ENCODE data around the gene PLAGL2. TPM values are rescaled to one million over a fixed set of nuclear protein-coding genes. Genes with fewer than 3 reads are reported as not detected.
"Not testable (repeated sequence)": the region's sequence is repeated elsewhere in the genome, so short reads cannot be mapped to it uniquely, and the experiment has no call there.

PLAGL2 gene
- total and polyA plus RNA-seq, 2 donors from 2014 or later: 3.8 to 9.2 TPM

DNA sequence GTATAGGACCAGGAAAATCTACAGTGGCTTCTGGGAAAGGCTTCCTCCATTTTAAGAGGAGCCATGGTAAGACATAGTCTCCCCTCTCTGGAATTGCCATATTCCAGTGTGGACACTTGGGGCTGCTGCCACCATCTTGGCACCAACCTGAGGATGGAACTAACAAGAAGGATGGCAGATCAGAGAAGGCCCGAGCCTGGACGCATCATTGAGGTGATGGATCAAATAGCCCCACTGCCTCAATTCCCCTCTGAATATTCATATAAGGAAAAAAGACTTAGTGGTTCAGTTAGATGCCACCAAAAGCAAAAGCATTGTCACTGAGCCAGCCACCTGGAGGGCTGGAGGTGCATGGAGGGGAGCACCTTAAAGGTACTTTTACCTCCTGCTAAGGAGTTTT lies 25.9 kb downstream of the PLAGL2 start:
- Histone ChIP-seq H3K27me3 (ENCODE audit: control insufficient read depth, insufficient read depth, low read length) (no peaks in the 10 kb centered on the region), H3K4me1 (ENCODE audit: control insufficient read depth in 2 of 3, insufficient read depth in 2 of 3, low read depth in 1 of 3, low read length in 3 of 3) (peaks cover 0 to 25% (median 12%) of the 10 kb centered on the region in 3 donors), H3K4me3 (ENCODE audit: low read length in 3 of 3) (no peak overlapping the region), H3K9ac (ENCODE audit: low read length in 3 of 3) (no peak overlapping the region), H3K36me3 (ENCODE audit: control insufficient read depth in 2 of 3, insufficient read depth in 3 of 3, low read length in 3 of 3) (no peaks in the 10 kb centered on the region), H3K9me3 (ENCODE audit: control insufficient read depth in 2 of 3, insufficient read depth in 1 of 3, low read length in 3 of 3) (no peaks in the 10 kb centered on the region), H3K27ac (ENCODE audit: low read depth in 2 of 2, low read length in 2 of 2) (peak overlapping the region; percentile 45 to 49)
- FAIRE-seq (no peak), DNase-seq (no peak)
- intact Hi-C loops (cut with DNase I): no loop called here
- no peak for TF ChIP-seq CTCF (IDR thresholded peaks at IDR 0.05; ENCODE audit: borderline replicate concordance, extremely low read depth, insufficient read depth)

- Histone ChIP-seq H3K9me3 (ENCODE audit: control insufficient read depth in 2 of 3, insufficient read depth in 1 of 3, low read length in 3 of 3) (no peaks in the 10 kb centered on the region), H3K27ac (ENCODE audit: low read depth in 2 of 2, low read length in 2 of 2) (no peak overlapping the region), H3K36me3 (ENCODE audit: control insufficient read depth in 2 of 3, insufficient read depth in 3 of 3, low read length in 3 of 3) (no peaks in the 10 kb centered on the region), H3K4me3 (ENCODE audit: low read length in 3 of 3) (no peak overlapping the region), H3K4me1 (ENCODE audit: control insufficient read depth in 2 of 3, insufficient read depth in 2 of 3, low read depth in 1 of 3, low read length in 3 of 3) (peaks cover 0 to 21% (median 12%) of the 10 kb centered on the region in 3 donors), H3K27me3 (ENCODE audit: control insufficient read depth, insufficient read depth, low read length) (no peaks in the 10 kb centered on the region), H3K9ac (ENCODE audit: low read length in 3 of 3) (no peak overlapping the region)
- intact Hi-C loops (cut with DNase I): no loop called here
- no peak for FAIRE-seq
- no peak for DNase-seq
- TF ChIP-seq CTCF (IDR thresholded peaks at IDR 0.05; ENCODE audit: borderline replicate concordance, extremely low read depth, insufficient read depth): no peak
These were observed 27.6 kb downstream of the PLAGL2 start for GRCh38 chr20:32179934-32180333.

DNA sequence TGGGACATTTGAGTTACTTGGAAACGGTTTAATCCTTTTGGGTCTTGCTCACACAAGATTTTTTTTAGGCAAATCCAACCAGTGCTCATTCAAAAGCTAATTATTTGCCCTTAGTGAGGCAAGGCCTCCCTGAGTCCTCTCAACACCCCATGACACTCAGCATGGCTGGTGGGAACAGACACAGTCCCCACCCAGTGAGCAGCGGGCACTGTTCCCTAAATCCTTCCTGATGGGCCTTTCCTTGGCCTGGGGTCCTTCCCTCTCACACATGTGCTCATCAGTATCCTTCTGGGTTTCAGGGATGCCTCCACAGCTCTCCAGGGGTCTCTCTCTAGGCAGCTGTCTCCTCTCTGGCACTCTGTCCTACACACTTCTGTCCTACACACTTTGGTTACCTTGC lies 28.0 kb downstream of the PLAGL2 start:
- no peaks in the 10 kb centered on the region for H3K27me3 ChIP-seq (ENCODE audit: control insufficient read depth, insufficient read depth, low read length)
- DNase-seq (no peak), FAIRE-seq (no peak)
- H3K4me3 ChIP-seq (ENCODE audit: low read length in 3 of 3): no peak overlapping the region
- intact Hi-C loops (cut with DNase I): no loop called here
- H3K9me3 ChIP-seq (ENCODE audit: control insufficient read depth in 2 of 3, insufficient read depth in 1 of 3, low read length in 3 of 3): no peaks in the 10 kb centered on the region
- no peak overlapping the region for H3K9ac ChIP-seq (ENCODE audit: low read length in 3 of 3)
- H3K36me3 ChIP-seq (ENCODE audit: control insufficient read depth in 2 of 3, insufficient read depth in 3 of 3, low read length in 3 of 3): no peaks in the 10 kb centered on the region
- no peak overlapping the region for H3K27ac ChIP-seq (ENCODE audit: low read depth in 2 of 2, low read length in 2 of 2)
- peaks cover 0 to 18% (median 12%) of the 10 kb centered on the region in 3 donors for H3K4me1 ChIP-seq (ENCODE audit: control insufficient read depth in 2 of 3, insufficient read depth in 2 of 3, low read depth in 1 of 3, low read length in 3 of 3)
- TF ChIP-seq CTCF (IDR thresholded peaks at IDR 0.05; ENCODE audit: borderline replicate concordance, extremely low read depth, insufficient read depth): no peak

DNA sequence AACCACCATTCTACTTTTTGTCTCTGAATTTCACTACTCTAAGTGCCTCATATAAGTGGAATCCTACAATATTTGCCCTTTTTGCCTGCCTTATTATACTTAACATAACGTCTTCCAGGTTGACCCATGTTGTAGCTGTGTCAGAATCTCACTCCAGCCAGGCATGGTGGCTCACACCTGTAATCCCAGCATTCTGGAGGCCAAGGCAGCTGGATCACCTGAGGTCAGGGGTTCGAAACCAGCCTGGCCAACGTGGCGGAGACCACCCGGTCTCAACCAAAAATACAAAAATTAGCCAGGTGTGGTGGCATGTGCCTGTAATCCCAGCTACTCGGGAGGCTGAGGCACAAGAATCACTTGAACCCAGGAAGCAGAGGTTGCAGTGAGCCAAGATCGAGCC lies 29.8 kb downstream of the PLAGL2 start:
- FAIRE-seq; H3K27ac ChIP-seq (ENCODE audit: low read depth in 2 of 2, low read length in 2 of 2); H3K27me3 ChIP-seq (ENCODE audit: control insufficient read depth, insufficient read depth, low read length); H3K9ac ChIP-seq (ENCODE audit: low read length in 3 of 3); DNase-seq; H3K36me3 ChIP-seq (ENCODE audit: control insufficient read depth in 2 of 3, insufficient read depth in 3 of 3, low read length in 3 of 3); H3K4me3 ChIP-seq (ENCODE audit: low read length in 3 of 3); intact Hi-C loops (cut with DNase I); H3K9me3 ChIP-seq (ENCODE audit: control insufficient read depth in 2 of 3, insufficient read depth in 1 of 3, low read length in 3 of 3): not testable (repeated sequence)
- peaks cover 0 to 14% (median 5%) of the 10 kb centered on the region in 3 donors for H3K4me1 ChIP-seq (ENCODE audit: control insufficient read depth in 2 of 3, insufficient read depth in 2 of 3, low read depth in 1 of 3, low read length in 3 of 3)
